IPS-NIHi7 (cell line): ENCODE results near the gene C11orf21.

ENCODE experiments used
- DNase-seq: peaks from one replicate; pipeline ENCODE4 v3.0.0; 2012; ENCODE audit warnings: mixed read lengths; ENCODE audit errors: extremely low spot score

Gene C11orf21

GRCh38 chr11:2308713-2309112 lies 7.0 kb upstream of the C11orf21 start:
- DNase-seq = no peak

DNA sequence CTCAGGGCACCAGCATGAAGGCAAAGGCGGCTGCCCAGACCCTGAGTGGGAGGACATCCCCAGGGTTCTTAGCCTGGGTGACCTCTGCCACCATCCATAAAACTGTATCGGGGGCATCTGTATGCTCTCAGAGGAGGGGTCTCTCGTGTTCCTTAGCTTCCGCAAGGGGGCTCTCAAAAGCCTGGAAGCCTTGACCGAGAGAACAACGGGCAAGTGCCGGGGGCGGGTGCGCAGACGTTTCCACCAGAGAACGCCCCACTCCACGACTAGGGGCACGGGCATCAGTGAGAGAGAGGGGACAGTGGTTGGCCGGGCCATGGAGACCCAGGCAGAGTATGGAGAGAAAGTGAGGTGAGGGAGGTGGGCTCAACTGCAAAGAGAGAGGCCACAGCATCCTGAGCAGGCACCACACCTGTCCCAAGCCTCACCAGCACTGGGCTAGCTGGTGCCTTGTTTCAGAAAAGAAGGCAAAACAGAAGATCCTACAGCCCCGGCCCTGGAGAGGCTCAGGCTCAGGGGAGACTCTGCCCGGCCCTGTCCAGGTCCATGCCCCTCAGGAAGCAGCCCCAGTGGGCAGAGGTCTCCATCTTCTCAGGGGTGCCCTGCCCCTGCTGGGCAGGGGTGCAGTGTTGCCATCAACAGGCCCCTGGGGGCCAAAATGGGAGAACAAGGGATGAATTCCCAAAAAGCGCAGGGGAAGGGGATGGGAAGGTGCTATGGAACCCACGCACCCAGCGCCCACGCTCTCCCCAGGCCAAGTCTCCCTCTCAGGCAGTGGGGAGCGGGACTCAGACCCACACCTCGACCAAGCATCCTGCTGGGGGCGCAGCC lies 6.0 kb upstream of the C11orf21 start:
- no peak for DNase-seq

GRCh38 chr11:2306877-2307500 lies 5.3 kb upstream of the C11orf21 start:
- DNase-seq = no peak

- DNase-seq = no peak
Observed at GRCh38 chr11:2306452-2306823, 4.7 kb upstream of the C11orf21 start.

GRCh38 chr11:2305788-2306451 lies 4.2 kb upstream of the C11orf21 start:
- DNase-seq = no peak

GRCh38 chr11:2305140-2305778 lies 3.5 kb upstream of the C11orf21 start:
- peak; percentile 86 for DNase-seq

GRCh38 chr11:2304506-2305139 lies 2.9 kb upstream of the C11orf21 start:
- no peak for DNase-seq

DNA sequence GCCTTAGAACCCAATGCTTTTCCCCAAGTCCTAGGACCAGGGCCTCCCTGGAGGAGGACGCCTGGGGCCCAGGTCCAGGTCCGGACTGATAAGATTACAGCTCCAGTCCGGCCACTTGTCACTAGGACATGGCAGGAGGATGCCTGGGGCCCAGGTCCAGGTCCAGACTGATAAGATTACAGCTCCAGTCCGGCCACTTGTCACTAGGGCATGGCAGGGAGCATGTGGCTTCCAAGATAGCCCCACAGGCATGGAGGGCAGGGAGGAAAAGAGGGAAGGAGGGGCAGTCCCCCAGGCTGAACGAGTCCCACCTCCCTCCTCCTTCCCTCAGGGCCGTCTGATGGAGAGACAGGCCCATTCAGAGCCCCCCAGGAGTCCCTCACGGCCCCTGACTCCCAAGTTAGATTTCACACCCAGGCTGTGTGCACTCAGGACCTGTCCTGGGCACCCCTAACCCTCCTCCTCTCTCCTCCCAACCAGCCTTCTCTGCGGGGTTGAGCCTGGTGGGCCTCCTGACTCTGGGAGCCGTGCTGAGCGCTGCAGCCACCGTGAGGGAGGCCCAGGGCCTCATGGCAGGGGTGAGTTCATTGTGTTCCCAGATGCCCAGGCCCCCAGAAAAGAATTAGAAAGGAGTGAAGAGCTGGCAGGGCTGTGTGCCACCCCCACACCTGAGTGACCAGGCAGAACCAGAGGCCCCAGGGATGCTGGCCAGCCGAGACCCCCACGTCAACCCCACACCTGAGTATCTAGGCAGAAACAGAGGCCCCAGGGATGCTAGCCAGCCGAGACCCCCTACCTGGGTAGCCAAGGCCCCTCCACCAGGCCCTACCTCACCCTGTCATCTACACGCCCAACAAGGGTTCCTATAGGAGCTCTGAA lies 2.1 kb upstream of the C11orf21 start:
- no peak for DNase-seq

DNA sequence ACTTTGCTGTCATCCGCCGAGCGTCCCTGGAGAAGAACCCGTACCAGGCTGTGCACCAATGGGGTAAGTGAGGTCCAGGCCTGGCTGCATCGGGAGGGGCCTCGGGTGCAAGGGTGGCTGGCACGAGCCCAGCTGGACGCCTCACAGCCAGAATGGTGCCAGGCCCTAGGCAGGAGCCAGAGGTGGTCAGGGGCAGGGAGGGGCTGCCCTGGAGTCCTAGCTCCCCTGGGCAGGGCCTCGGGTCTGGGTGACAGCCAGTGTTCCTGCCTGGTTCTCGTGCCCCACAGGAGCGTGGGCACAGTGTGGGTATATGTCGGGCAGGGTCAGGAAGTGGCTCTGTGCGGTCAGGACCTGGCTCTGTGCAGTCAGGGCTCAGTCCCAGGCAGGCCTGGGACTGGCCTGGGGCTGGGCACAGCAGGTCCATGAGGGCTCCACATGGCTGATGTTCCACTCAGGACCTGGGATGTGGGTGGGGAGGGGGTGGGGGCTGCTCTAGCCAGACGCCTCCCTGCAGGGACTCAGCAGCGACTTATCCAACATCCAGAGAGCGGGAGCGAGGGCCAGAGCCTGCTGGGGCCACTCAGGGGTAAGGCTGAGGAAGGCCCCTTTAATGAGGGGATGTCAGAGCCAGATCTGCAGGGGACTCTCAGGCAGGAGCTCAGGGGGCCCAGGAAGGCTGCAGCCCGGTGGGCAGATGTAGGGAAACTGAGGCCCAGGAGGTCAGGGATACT lies 1.3 kb upstream of the C11orf21 start:
- DNase-seq = no peak

DNA sequence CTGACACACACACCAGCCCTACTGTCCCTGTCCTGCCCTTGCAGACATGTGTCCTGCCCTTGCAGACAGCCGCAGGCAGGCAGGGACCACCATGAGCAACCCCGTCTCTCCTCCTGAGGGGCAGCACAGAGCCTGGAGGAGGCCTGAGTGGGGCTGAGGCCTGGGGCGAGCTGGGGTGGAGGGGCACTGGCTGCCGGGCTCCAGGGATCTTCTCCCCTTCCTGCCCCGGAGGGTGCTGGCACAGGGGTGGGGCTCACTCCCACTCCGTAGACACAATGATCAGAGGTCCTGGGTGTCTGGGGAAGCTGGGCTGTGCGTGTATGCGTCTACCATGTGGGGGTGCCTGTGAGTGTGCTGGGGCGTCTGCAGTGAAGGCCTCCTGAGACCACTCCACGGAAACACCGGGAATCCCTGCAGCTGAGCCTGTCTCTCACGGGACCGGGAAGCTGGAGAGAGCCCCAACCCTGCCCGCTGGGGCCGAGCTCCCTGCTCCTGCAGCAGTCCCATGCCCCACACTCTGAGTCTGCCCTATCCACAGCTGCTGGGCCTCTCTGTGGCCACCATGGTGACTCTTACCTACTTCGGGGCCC lies 683 bp upstream of the C11orf21 start:
- DNase-seq = no peak

DNA sequence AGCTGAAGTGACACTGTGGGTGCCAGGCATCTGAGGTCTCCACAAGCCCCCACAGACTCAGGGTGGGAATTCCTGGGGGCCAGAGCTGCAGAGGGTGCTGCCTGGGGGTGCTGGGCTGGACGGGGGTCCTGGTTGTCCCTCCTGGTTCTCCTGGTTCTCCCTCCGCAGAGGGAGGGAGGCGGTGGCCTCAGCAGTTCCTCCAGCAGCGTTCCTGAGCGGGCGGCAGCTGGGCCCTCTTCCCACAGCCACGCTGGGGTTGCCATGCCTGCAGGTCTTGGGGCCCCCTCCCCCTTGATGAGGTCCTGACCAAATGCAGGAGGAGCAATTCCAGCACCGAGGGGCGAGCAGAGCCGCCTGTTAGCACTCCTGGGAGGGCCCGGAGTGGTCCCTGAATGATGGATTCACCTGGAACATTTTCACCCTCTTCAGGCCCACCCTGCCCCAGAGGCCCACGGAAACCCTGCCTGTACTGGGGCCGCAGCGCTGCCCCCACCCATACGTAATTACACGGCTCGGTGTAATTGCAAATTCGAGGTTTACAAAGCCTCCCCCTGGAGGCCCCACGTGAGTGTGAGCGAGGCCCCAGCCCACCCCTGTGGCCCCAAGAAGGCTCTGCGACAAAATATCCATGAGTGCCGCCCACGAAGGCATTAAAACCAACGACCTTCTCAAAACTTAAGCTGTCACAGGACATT lies 635 bp downstream of the C11orf21 start:
- no peak for DNase-seq

DNA sequence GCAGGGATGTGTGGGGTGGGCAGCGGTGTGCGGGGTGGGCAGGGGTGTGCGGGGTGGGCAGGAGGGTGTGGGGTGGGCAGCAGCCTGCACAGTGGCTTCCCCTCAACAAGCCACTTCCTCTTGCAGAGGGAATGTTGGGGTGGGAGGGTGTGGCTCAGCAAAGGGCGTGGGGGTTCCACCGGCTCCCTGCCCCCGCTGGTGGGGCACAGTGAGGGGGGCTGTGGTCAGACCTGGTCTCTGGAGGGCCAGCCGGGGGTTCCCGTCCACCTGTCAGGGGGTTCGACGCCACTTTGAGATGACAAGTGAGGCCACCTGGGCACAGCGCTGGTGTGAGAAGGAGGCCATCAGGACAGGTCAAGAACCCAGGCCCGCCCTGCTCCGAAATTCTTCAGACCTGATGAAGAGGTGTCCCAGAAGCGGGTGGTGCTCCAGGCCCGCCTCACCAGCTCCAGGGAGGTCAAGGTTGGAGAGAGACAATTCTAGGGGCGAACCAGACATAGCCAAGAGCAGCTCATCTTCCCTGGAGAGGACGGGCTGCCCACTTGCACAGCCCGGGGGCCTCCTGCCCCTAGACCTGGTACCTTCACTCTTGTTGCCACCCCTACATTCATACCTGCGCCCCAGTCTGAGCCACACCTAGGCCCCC lies 1.3 kb downstream of the C11orf21 start:
- no peak for DNase-seq

GRCh38 chr11:2299773-2300172 lies 1.9 kb downstream of the C11orf21 start:
- no peak for DNase-seq

DNA sequence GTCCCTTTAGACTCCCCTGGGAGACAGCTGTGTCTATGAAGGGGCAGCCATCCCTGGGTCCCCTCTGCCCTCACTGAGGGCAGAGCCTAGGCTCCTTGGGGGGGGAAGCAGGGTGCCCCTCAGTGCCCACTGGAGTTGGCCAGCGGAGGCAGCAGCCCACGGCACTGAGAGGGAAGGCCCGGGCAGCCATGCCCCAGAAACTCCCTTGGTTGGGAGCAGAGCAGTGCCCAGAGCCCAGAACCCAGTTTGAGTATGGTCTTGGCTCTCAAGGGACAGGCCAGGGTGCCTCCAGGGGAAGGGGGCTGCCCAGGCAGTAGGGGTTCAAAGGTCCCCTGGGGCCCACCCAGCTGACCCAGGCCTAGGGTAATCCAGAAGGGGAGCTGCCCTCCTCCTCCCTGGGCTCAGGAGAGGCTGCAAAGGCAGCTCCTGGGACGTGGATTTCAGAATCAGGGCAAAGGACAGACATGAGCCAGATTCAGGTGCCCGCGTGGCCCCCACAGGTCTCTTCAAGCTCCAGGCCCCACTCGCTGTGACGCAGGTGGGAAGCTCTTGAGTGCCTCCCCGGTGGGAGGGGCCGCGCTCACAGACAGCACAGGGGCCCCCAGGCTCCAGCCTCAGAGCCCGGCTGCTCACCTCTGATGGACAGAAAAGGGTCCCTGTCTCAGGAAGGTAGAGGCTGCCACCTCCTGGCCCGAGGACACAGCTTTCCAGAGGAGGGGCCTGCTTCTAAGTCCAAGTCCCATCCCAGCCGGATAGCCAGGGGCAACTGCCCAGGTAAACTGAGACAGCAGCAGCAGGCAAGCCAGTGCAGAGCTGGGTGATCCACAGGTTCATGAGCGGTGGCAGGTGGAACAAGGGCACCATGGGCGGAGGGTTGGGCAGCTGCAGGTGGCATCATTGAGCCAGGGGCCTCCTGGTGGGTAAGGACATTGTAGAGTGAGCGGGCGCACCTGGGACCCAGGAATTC lies 2.6 kb downstream of the C11orf21 start:
- DNase-seq = peak; percentile 78

DNA sequence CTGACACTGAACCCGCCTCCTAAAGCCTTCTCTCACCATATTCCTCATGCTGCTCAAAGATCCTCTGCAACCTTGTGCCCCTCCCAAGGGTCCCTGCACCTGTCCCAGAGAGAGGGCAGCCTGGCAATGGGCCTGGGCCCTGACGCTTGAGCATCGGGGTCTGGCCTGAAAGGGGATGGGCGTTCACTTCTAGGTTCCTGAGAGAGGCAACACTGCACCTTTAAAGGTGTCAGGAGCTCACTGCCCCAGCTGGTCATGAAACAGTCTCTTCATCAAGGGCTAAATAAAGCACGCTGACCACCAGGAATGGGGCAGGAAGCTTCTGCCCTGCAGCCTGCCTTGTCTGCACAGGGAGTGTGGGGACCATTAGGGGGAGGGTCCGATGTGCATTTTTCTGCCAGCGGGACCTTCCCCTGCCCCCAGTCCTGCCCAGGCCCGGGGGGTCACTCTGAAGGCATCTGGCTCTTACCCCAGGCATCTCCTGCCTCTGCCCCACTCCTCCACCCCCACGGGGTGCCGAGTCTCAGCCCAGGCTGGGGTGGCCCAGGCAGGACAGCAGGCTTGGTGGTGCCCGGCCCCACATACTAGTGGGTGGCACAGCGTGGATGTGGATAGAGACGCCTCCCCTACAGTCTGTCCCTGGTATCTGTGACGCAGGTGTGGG lies 3.5 kb downstream of the C11orf21 start:
- DNase-seq = no peak

DNA sequence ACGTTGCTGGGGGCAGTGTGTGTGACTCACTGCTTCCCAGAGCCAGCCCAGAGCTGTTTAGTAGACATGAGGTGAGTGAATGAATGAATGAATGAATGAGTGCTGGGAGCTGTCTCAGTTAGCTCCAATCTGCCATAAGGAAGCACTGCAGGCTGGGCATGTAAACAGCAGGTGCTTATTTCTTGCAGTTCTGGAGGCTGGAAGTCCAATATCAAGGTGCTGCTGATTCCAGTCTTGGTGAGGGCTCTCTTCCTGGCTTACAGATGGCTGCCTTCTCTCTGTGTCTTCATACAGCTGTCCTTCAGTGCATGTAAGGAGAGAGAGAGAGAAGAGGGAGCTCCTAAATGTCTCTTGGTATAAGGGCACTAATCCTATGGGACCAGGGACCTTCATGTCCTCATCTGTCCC lies 4.1 kb downstream of the C11orf21 start:
- no peak for DNase-seq
